Measurements from ENCODE around the gene TRIM4.
"Not testable (repeated sequence)": the region's sequence is repeated elsewhere in the genome, so short reads cannot be mapped to it uniquely, and the experiment has no call there.

Gene TRIM4

GRCh38 chr7:99868246-99868645 lies 51.1 kb downstream of the TRIM4 start:
- H3K27ac ChIP-seq (ENCODE audit: low read depth, low read length) = no peak overlapping the region
- H3K4me2 ChIP-seq (ENCODE audit: low read depth, low read length, poor library complexity, severe bottlenecking) = no peak overlapping the region
- TF ChIP-seq EZH2phosphoT487 (conservative IDR thresholded peaks at IDR 0.05; ENCODE audit: low read length) (no peak), CTCF (IDR thresholded peaks at IDR 0.05; ENCODE audit: insufficient read depth, low read length, poor library complexity, severe bottlenecking) (no peak)
- no peak overlapping the region for H3K9ac ChIP-seq (ENCODE audit: low read length)
- H4K20me1 ChIP-seq (ENCODE audit: low read depth, low read length) = no peaks in the 10 kb centered on the region
- H3K9me3 ChIP-seq (ENCODE audit: insufficient read depth, low read length) = no peaks in the 10 kb centered on the region
- H3K9me2 ChIP-seq (replicated peaks; ENCODE audit: insufficient read depth, low read length) = no peaks in the 10 kb centered on the region
- no peaks in the 10 kb centered on the region for H3F3A ChIP-seq (ENCODE audit: insufficient read depth)
- H2AFZ ChIP-seq (ENCODE audit: low read depth, low read length, severe bottlenecking) = no peak overlapping the region
- H3K36me3 ChIP-seq (ENCODE audit: low read length) = no peaks in the 10 kb centered on the region
- no peaks in the 10 kb centered on the region for H3K27me3 ChIP-seq (ENCODE audit: low read length)
- H3K79me2 ChIP-seq (ENCODE audit: insufficient read depth, low read length) = no peaks in the 10 kb centered on the region
- H3K4me3 ChIP-seq (ENCODE audit: insufficient read depth, low read length, poor library complexity, severe bottlenecking) = no peak overlapping the region

GRCh38 chr7:99867477-99867876 lies 51.9 kb downstream of the TRIM4 start:
- not testable (repeated sequence) for H2AFZ ChIP-seq (ENCODE audit: low read depth, low read length, severe bottlenecking); H3K27ac ChIP-seq (ENCODE audit: low read depth, low read length); H3K4me2 ChIP-seq (ENCODE audit: low read depth, low read length, poor library complexity, severe bottlenecking); H3K27me3 ChIP-seq (ENCODE audit: low read length); H3K9me2 ChIP-seq (replicated peaks; ENCODE audit: insufficient read depth, low read length); H3K4me3 ChIP-seq (ENCODE audit: insufficient read depth, low read length, poor library complexity, severe bottlenecking); H3K36me3 ChIP-seq (ENCODE audit: low read length); H3K79me2 ChIP-seq (ENCODE audit: insufficient read depth, low read length); H3K9me3 ChIP-seq (ENCODE audit: insufficient read depth, low read length); H3F3A ChIP-seq (ENCODE audit: insufficient read depth); H3K9ac ChIP-seq (ENCODE audit: low read length); H4K20me1 ChIP-seq (ENCODE audit: low read depth, low read length)

- no peaks in the 10 kb centered on the region for H3K9me2 ChIP-seq (replicated peaks; ENCODE audit: insufficient read depth, low read length)
Observed at GRCh38 chr7:99863847-99864440, 55.4 kb downstream of the TRIM4 start.

More at GRCh38 chr7:99863847-99864440, 55.4 kb downstream of the TRIM4 start:
- H3K36me3 ChIP-seq (ENCODE audit: low read length) = no peaks in the 10 kb centered on the region
- H3K4me2 ChIP-seq (ENCODE audit: low read depth, low read length, poor library complexity, severe bottlenecking) = no peak overlapping the region
- TF ChIP-seq CTCF (IDR thresholded peaks at IDR 0.05; ENCODE audit: insufficient read depth, low read length, poor library complexity, severe bottlenecking) (no peak), EZH2phosphoT487 (conservative IDR thresholded peaks at IDR 0.05; ENCODE audit: low read length) (no peak)
- H3K27ac ChIP-seq (ENCODE audit: low read depth, low read length) = no peak overlapping the region
- no peak overlapping the region for H2AFZ ChIP-seq (ENCODE audit: low read depth, low read length, severe bottlenecking)
- no peak overlapping the region for H3K4me3 ChIP-seq (ENCODE audit: insufficient read depth, low read length, poor library complexity, severe bottlenecking)
- H4K20me1 ChIP-seq (ENCODE audit: low read depth, low read length) = no peaks in the 10 kb centered on the region
- H3K27me3 ChIP-seq (ENCODE audit: low read length) = no peaks in the 10 kb centered on the region
- H3K9me3 ChIP-seq (ENCODE audit: insufficient read depth, low read length) = no peaks in the 10 kb centered on the region
- H3K9ac ChIP-seq (ENCODE audit: low read length) = no peak overlapping the region
- no peaks in the 10 kb centered on the region for H3K79me2 ChIP-seq (ENCODE audit: insufficient read depth, low read length)
- H3F3A ChIP-seq (ENCODE audit: insufficient read depth) = no peaks in the 10 kb centered on the region
